Measurements from ENCODE around the gene RBM18. TPM values are rescaled to one million over a fixed set of nuclear protein-coding genes. Genes with fewer than 3 reads are reported as not detected.

The RBM18 gene
- polyA plus RNA-seq, 1 donor from 2014 or later = 48.8 TPM

DNA sequence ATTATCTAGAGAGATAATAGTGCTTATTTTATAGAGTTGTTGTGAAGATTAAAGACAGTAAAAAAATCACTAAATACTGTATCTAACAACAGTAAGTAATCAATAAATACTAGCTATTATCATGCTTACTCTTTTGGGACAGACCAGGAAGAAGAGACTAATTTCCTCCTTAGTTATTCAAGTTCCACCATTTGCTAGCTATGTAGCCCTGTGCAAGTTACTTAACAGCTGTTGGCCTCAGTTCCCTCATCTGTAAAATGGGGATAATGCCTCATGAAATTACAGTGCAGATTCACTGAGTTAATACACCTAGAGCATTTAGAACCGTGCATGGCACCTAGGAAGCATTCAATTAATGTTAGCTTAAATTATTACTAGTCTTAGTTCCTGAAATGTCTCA lies 2.6 kb downstream of the RBM18 start:
- Histone ChIP-seq H3F3A (ENCODE audit: insufficient read depth, low read length, poor library complexity, severe bottlenecking) (no peaks in the 10 kb centered on the region), H3K9me3 (ENCODE audit: low read length) (no peaks in the 10 kb centered on the region), H3K9me2 (ENCODE audit: insufficient read depth, low read length) (no peaks in the 10 kb centered on the region), H4K20me1 (ENCODE audit: insufficient read depth) (no peaks in the 10 kb centered on the region), H3K4me2 (ENCODE audit: low read length) (no peak overlapping the region), H3K9ac (ENCODE audit: low read length) (no peak overlapping the region), H3K27me3 (ENCODE audit: insufficient read depth, low read depth, low read length) (no peaks in the 10 kb centered on the region), H2AFZ (ENCODE audit: low read depth, low read length) (no peak overlapping the region), H3K79me2 (replicated peaks; ENCODE audit: insufficient read depth, low read length) (peaks cover 33% of the 10 kb centered on the region), H3K36me3 (ENCODE audit: insufficient read depth, low read length) (peaks cover 5% of the 10 kb centered on the region), H3K27ac (ENCODE audit: low read length) (no peak overlapping the region), H3K4me3 (ENCODE audit: low read length) (no peak overlapping the region)
- TF ChIP-seq SMC3 (conservative IDR thresholded peaks at IDR 0.05; ENCODE audit: poor library complexity) = no peak
- TF ChIP-seq MXI1 (conservative IDR thresholded peaks at IDR 0.05; ENCODE audit: poor library complexity, severe bottlenecking) = no peak
- TF ChIP-seq EP300 (conservative IDR thresholded peaks at IDR 0.05; ENCODE audit: poor library complexity, severe bottlenecking) = no peak
- no peak for TF ChIP-seq CTCF (IDR thresholded peaks at IDR 0.05; ENCODE audit: poor library complexity, severe bottlenecking)
- no peak for TF ChIP-seq POLR2AphosphoS5 (IDR thresholded peaks at IDR 0.05)
- TF ChIP-seq TAF1 (IDR thresholded peaks at IDR 0.05; ENCODE audit: low read depth) = no peak
- no peak for TF ChIP-seq RAD21 (conservative IDR thresholded peaks at IDR 0.05)
- TF ChIP-seq REST (IDR thresholded peaks at IDR 0.05; ENCODE audit: borderline replicate concordance) = no peak
- TF ChIP-seq EZH2 (IDR thresholded peaks at IDR 0.05; ENCODE audit: borderline replicate concordance, insufficient read depth, low read length, poor library complexity, severe bottlenecking) = no peak

DNA sequence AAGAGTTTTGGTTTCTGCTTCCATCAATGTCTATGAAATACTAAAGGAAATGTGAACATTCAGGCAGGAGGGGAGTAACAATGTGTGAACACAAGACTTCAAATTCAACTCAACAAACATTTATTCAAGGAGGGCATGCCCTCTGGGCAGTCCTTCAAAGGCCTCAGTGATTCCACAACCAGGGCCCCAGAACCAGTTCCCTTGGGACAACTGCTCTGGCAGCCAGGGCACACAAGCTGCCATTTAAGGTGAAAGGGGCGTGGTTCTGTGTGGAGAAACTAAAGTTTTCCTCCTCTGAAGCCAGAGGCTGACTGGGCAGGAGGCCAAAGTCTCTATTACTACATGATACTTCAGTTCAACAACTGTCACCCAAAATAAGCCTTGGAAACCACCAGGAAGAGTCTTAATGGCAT lies 3.2 kb downstream of the RBM18 start:
- H3F3A ChIP-seq (ENCODE audit: insufficient read depth, low read length, poor library complexity, severe bottlenecking) = no peaks in the 10 kb centered on the region
- no peak overlapping the region for H3K4me2 ChIP-seq (ENCODE audit: low read length)
- H3K9ac ChIP-seq (ENCODE audit: low read length) = no peak overlapping the region
- H3K27ac ChIP-seq (ENCODE audit: low read length) = no peak overlapping the region
- H3K36me3 ChIP-seq (ENCODE audit: insufficient read depth, low read length) = peaks cover 5% of the 10 kb centered on the region
- no peaks in the 10 kb centered on the region for H3K27me3 ChIP-seq (ENCODE audit: insufficient read depth, low read depth, low read length)
- no peaks in the 10 kb centered on the region for H3K9me2 ChIP-seq (ENCODE audit: insufficient read depth, low read length)
- no peaks in the 10 kb centered on the region for H3K9me3 ChIP-seq (ENCODE audit: low read length)
- peaks cover 33% of the 10 kb centered on the region for H3K79me2 ChIP-seq (replicated peaks; ENCODE audit: insufficient read depth, low read length)
- TF ChIP-seq TAF1 (IDR thresholded peaks at IDR 0.05; ENCODE audit: low read depth) (no peak), CTCF (IDR thresholded peaks at IDR 0.05; ENCODE audit: poor library complexity, severe bottlenecking) (no peak), RAD21 (conservative IDR thresholded peaks at IDR 0.05) (no peak), EP300 (conservative IDR thresholded peaks at IDR 0.05; ENCODE audit: poor library complexity, severe bottlenecking) (no peak), SMC3 (conservative IDR thresholded peaks at IDR 0.05; ENCODE audit: poor library complexity) (no peak), MXI1 (conservative IDR thresholded peaks at IDR 0.05; ENCODE audit: poor library complexity, severe bottlenecking) (no peak)
- H2AFZ ChIP-seq (ENCODE audit: low read depth, low read length) = no peak overlapping the region
- H3K4me3 ChIP-seq (ENCODE audit: low read length) = no peak overlapping the region
- no peaks in the 10 kb centered on the region for H4K20me1 ChIP-seq (ENCODE audit: insufficient read depth)
